Measurements from ENCODE around the gene KRT33A.

DNA sequence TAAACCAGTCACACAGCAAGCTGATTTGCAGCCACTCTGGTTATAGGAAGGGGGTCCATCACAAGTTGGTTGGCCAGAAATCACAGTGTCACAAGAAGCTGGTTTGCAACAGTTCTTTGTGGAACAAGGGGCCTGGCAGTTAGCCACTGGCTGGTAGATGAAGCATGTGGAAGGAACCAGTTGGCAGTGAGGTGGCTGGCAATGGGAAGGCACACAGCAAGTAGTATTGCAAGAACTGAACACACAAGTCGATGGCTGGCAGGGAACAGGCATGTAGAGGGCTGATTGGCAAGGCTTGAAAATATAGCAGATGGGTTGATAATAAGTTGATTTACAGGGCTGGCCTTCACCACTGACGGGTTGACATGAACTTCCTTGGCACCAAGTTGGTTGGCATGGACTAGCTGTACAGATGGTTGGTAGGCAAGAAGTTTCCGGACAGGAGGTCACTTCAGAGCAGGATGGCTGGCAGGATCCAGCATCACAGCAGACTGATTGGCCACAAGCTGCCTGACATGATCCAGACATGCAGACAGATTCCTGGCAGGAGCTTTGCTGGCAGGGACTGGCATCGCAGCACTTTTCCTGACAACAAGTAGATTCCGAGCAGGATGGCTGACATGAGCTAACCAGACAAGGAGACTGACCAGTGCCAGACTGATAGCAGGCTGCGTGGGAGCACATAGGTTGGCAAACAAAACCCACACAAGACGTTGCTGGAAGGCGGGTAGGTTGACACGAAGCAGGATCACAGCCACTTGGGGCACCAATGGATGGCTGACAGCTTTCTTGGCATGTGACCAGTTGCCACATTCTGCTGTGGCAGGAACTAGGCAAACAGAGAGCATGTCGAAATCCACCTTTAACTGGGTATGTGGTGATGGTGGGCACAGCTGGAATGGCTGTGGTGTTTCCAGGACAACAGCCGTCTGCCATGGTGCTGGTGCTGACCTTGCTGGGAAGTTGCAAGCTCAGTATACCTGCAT, 48.4 kb downstream of the KRT33A start, which contains the start of gene KRTAP29-1:
- TF ChIP-seq, protein P1, sequence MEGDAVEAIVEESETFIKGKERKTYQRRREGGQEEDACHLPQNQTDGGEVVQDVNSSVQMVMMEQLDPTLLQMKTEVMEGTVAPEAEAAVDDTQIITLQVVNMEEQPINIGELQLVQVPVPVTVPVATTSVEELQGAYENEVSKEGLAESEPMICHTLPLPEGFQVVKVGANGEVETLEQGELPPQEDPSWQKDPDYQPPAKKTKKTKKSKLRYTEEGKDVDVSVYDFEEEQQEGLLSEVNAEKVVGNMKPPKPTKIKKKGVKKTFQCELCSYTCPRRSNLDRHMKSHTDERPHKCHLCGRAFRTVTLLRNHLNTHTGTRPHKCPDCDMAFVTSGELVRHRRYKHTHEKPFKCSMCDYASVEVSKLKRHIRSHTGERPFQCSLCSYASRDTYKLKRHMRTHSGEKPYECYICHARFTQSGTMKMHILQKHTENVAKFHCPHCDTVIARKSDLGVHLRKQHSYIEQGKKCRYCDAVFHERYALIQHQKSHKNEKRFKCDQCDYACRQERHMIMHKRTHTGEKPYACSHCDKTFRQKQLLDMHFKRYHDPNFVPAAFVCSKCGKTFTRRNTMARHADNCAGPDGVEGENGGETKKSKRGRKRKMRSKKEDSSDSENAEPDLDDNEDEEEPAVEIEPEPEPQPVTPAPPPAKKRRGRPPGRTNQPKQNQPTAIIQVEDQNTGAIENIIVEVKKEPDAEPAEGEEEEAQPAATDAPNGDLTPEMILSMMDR (IDR thresholded peaks at IDR 0.05), result no peak
- TF ChIP-seq POLR2A (IDR thresholded peaks at IDR 0.05), result no peak
- no peak for TF ChIP-seq EP300 (IDR thresholded peaks at IDR 0.05)
- TF ChIP-seq POLR2AphosphoS5 (IDR thresholded peaks at IDR 0.05), result no peak

Measured in gastroesophageal sphincter (tissue), 3 donors.